ENCODE data around the gene SLC10A6.

The SLC10A6 gene

DNA sequence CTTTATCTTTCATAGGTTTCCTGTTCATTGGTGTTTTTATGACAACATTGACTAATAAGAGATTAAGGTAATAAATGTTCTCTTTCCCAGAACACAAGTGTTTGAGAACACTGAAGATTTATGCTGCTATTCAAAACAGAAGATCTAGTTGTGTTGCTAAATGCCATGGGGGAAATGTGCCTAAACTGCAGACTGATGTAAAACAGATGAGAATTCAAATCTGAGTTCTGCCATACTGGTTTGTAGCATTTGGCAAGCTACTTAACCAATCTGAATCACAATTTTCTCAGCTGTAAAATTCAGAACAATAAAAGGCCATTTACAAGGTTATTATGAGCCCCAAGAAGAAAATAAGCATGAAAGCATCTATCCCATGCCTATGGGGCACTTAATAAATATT is 2.3 kb downstream of the SLC10A6 start:
- no peak for DNase-seq

DNA sequence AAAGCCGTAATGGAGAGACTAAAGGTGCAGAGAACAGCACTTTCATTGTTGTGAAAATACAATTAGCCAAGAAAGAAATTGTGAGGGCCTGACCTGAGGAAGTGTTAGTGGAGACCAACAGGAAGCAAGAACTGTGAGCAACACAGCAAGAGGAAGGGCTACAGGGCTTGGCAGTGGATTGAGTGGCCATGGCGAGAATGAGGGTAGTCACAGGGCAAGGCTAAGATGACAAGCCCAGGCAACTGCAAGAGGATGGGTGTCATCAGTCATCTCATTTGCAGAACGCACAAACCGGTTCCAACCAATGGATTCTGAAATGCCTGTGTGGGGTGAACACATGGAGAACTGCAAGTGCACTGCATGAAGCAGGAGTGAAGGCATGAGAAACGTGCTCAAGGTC is 3.6 kb downstream of the SLC10A6 start:
- DNase-seq = no peak

DNA sequence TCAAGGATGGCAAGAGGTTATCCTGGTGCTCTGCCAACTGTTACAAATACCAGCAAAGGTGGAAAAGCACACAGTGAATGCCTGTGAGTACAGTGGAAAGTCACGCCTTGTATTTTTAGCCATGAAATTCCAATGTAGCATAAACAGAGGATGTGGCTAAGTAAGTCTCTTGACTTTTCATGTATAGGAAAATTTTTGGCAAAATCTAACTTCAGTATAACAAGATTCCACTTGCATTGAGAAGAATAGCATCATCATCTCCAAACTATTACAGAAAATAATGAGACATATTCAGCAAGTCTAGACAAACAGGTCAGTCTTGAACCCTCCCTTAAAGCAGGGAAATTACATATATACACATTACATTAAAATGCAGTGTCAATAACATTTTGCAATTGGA is 7.9 kb downstream of the SLC10A6 start:
- DNase-seq = no peak

DNA sequence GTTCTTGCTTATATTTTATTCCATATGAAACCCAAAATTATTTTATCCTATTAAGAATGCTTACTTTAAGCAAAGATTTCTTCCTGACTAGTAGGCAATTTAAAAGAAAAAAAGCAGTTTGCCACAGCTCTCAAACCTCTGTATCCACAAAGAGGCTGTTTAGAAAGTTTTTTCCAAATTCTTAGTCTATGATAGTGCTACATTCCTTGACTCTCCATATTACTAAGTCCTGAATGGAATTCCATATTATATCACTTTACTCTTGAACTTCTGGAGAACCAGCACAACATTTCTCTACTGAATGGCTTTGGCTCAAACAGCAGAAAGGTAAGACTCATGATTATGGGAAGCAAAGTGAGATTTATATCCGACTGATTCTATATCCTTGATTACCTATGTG is 8.3 kb downstream of the SLC10A6 start:
- no peak for DNase-seq

DNA sequence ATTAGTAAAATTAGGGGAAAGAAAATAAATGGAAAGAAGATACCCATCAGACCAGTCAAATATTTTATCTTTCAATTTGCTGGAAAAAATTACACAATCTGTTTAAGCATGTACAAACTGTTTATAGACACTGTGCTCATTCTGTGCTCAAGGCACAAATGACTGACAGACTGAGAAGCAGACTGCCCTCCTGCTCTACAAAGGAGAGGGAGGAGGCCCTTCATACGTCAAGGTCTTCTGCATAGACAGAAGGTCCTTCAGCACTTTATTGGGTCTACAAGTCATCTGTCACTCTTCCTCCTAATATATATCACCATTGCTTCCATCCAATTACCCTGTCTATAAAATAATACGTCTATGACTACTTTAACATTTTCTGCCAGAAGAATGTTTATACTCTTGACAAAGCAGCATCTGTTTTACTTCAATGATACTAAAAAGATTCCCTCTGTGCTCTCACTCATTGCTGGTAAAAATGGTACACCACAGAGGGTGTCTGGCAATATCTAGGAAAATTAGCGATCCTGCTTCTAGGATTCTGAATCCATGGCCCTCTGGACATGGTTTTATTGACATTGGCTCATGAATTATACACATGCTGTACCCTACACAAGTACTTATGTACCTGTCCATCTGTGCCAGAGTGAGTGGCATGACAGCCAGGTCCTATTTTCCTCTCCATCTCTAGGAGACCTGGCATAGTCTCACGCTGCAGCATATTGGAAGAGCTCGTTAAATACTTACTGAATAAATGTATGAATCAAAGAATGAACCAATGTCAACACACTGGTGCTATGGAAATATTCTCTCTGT is 11.3 kb downstream of the SLC10A6 start:
- DNase-seq = no peak

DNA sequence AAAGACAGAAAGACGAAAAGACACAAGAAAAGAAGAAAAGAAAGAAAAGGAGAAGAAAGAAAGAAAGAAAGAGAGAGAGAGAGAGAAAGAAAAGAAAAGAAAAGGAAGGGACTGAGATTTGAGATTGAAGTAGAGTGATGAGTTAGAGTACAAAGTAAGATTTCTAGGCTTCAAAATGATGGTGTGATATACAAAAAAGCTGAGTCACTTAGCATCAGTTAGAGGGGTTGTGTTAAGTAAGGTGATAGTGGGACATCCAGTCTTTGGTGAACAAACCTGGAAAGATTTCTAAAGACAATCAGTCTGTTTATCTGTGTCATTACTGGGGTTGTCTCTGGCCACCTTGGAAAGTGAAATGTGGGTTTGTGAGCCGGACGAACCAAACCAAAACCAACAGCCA is 13.5 kb downstream of the SLC10A6 start:
- DNase-seq = no peak

DNA sequence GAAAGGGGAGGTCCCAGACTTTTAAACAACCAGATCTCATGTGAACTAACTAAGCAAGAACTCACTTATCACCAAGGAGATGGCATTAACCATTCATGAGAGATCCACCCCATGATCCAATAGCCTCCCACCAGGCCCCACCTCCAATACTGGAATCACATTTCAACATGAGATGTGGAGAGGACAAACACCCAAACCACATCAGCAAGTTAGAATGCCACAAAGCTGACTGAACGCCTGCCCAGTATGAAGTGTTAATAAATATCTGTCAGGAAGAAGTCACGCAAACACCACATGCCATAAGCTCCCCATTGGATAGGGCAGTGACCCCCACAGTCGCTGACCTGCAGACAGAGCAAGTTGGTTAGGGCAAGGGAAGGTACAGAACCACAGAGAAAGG is 14.3 kb downstream of the SLC10A6 start:
- DNase-seq = no peak

DNA sequence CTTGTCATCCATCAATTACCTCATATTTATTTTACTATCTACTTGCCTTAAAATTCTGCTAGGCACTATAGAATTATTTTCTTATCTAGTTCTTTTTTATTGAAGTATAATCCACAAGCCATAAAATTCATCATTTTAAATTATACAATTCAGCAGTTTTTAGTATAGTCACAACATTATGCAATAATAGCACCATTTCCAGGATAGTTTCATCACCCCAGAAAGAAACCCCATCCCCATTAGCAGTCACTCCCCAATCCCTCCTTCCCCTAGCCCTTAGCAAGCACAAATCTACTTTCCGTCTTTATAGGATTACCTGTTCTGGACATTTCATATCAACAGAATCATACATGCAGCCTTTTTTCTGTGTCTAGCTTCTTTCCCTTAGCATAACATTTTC is 15.6 kb downstream of the SLC10A6 start:
- no peak for DNase-seq

DNA sequence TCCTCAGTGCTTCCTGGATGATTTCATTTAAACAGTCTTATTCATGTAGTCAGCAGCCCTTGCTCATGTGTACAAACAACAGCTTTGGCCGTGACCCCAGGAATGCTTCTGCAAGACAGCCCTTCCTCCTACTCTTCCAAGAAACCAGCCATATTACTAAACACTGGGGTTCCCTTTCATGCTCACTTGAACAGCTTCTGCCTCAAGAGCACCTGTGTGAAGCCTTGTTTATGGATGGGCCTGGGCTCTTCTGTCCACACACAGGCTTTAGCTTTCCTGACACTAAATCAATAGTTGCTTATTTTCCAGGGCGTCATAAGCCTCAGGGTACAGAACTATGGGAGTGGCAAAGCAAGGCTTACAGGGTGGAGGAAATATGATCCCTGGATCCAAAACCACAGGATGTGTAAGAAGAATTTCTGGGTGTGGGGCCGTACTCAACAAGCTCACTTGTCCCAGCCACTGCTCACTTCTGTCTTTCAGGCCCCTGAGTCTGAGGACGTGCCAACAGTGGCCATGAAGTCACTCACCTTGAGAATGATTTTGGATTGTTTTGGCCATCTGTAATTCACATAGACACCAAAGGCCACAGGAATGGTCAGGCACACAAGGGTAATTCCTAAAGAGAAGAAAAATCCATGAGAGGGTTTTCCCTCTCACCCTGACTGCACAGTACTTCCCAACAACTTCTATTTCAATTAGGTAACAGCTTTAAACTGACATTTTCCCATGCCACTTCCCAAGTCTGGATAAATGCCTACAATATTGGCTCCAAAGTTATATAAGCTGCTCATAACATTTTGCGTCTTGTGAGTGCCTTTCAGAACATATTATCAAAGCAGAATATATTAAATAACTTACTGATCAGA is 17.7 kb downstream of the SLC10A6 start:
- no peak for DNase-seq

DNA sequence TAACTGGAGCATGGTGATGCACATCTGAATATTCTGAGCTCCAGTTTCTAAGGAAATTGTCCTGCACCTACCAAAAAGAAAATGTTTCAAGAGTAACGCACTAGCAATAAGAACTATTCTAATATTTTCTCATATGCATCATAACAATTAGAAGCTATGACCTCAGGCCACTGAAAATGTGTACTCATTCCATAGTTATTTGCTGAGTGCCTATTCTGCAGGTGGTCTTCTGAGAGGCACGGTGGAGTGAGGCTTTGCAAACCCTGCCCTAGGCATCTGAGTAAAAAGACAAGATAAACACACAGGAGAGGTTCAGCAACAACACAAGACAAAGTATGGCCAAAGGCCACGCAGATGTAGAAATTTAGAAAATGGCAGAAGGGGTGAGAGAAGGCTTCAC is 23.7 kb downstream of the SLC10A6 start:
- DNase-seq = no peak

DNA sequence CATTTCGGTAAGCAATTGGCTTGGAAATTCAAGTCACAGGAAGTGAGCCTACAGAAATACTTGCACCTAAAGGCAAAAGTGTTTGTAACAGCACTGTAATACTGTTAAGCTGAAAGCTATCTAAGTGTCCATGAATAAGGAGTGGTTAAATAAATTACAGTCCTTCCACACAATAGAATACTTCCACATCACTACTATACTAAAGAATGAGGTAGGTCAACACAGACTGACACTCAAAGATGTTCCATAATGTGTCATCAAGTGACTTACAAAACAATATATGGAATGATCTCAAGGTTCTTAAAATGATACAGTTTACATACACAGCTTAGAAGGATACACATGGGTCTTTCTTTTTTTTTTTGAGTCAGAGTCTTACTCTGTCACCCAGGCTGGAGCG is 27.0 kb downstream of the SLC10A6 start:
- no peak for DNase-seq

DNA sequence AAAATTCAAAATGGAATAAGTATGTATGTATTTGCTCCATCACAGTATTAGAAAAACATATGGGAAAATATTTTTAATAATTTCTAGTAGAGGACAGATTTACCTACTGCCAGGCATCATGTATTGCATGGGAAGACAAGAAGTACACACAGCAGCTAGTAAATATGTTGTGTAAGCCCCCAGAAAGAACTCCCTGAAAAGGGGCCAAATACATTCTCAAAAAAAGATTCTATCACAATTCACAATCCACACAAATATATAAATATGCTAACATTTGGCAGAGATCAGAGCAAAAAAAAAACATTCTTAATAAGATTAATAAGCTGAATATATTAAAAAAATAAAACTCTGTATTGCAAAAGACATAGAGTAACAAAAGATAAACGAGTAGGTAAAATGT is 28.0 kb downstream of the SLC10A6 start:
- DNase-seq = no peak

DNA sequence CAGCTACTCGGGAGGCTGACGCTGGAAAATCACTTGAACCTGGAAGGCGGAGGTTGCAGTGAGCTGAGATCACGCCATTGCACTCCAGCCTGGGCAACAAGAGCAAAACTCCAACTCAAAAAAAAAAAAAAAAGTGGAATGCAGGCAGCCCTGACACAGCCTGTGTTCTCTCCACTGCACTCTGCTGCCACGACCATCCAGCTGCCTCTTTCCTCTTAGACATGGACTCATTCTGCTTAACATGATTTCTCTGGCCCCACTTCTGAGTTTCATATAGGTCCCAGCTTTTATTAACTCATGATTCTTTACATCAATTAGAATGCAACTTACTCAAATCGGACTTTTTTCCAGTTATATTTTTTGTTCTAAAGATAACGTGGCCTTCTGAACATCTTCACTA is 29.6 kb downstream of the SLC10A6 start:
- DNase-seq = no peak

DNA sequence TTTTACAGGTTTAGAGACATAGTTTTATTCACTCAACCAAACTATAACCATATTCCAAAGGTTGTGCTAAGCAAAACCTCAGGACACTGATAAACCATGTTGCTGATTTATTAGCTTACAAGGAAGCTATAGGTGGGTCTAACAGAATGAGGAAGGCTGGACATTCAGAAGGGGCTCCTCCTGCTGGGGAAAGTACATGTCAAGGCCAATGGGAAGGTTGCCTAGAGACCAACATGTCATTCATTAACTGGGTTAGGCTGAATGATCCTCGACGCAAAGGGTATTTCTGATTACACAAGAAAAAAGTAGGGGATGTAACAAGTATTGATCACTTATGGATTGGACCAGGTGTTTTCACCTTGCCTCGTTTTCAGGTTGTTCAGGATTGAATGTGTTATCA is 30.3 kb downstream of the SLC10A6 start:
- no peak for DNase-seq

DNA sequence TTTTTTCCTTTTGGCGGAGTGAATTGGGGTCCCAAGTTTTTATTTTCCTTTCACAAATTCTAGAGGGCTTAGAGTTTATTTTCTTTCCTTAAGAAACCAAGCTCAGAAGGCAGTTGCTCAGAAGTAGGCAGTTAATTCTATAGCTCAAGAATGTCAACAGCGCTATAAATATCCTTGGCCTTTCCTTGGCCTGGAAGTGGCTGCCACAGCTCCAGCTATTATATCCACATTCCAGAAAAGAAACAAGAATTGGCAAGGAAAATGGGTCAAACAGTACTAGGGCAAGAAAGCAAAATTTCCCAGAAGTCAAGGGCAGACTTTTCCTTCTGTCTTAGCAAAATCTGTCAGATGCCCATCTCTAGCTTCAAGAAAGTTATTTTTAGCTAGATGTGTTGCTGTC is 31.0 kb downstream of the SLC10A6 start:
- DNase-seq = no peak

DNA sequence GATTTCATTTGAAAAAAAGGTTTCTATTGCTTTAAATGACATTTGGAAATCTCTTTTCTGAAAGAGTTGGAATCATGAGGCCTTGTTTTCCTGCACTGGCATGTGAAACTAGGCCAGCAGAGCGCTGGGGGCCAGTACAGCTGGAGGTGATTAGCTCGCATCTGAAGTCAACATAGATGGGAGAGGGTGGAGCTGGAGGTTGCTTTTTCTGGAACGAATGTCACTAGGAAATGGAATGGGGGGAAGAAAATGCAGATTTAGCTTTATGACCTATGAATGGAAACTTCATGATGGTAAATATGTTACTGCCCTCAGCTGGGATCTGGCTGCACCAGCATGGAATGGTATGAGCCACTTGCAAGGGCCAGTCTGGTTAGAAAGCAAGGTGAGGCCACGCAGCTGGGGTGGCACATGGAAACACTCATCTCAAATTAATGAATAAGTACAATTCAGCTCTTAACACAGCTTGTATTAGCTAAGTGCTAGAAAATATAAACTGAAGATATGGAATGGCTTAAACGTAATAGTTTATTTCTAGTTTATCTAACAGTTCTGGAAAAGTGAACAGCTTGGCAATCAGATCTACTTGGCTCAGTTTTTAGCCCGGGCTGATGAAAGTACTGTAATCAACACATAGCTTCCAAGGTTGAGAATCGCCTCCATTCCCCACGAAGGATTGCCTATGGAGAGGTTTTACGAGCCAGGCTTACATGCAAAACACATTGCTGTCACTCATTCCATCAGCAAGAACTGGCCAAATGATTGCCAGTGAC is 32.5 kb downstream of the SLC10A6 start:
- DNase-seq = no peak

DNA sequence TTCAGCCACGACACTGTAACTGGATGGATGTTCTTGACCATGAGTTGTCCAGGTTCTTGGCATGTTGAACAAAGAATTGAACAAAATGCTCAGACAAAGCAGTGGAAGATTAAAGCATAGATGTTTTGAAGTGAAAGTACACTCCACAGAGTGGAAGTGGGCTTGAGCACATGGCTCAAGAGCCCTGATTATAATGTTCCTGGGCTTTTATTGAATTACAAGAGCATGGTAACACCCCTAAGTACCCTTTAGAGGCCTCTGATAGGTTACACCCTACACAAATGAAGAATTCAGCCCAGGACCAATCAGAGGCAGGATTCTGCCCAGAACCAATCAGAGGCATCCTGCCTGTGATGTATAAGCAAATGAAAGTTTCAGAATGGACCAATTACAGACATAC is 33.5 kb downstream of the SLC10A6 start:
- DNase-seq = no peak

DNA sequence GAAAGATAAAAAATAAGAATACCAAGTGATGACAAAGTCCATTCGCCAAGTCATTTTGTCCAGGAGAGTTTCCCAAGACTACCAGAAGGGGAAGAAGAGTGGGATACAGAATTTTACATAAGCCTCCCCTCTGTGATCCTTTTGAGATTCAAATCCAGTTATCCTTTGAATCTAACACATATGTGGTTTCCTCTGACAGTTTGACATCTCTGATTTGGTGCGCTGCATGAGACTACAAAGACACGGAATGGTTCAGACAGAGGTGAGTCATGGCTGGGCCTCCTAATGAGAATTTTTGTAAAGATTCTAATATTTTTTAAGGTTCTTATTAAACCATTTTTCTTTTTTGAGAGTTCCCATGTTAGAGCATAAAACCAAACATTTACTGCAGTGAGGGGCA is 38.3 kb downstream of the SLC10A6 start:
- DNase-seq = no peak

DNA sequence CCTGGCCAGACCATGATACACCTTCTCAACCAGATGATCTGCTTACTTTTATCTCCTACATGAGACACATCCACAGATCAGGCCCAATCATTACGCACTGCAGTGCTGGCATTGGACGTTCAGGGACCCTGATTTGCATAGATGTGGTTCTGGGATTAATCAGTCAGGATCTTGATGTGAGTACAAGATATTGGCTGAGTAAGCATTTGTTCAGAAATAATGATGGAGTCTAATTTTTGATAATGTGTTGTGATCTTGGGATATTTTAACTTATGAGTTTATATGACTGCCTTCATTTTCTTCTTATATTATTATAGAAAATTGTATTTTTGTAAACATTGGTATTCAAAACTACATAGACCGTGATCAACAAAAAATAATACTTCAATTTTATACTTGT is 39.4 kb downstream of the SLC10A6 start:
- no peak for DNase-seq

DNA sequence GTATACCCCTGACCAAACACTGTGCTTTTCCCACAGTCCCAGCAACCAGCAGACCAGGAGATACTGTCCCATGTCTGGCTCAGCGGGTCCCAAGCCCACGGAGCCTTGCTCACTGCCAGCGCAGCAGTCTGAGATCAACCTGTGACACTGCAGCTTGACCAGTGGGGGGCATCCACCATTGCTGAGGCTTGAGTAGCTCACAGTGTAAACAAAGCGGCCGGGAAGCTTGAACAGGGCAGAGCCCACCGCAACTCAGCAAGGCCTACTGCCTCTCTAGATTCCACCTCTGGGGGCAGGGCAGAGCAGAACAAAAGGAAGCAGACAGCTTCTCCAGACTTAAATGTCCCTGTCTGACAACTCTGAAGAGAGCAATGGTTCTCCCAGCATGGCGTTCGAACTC is 58.1 kb downstream of the SLC10A6 start:
- no peak for DNase-seq

DNA sequence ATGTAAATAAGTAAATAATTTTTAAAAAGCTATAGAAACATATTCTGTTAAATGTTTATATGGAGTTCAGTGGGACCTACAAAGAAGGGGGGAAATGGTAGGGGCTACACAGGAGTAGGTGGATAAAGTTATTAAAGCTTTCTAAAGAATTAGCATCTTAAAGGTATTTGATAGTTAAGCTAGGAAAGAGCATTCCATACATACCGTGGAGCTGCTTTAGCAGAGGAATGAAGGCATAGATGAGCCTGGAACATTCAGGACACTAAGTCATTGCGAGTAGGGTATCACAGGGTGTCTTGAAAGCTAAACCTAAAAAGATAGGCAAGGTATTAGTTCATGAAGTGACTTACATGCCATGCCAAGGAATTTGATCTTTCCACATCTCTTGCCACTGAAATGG is 60.4 kb downstream of the SLC10A6 start:
- DNase-seq = no peak

DNA sequence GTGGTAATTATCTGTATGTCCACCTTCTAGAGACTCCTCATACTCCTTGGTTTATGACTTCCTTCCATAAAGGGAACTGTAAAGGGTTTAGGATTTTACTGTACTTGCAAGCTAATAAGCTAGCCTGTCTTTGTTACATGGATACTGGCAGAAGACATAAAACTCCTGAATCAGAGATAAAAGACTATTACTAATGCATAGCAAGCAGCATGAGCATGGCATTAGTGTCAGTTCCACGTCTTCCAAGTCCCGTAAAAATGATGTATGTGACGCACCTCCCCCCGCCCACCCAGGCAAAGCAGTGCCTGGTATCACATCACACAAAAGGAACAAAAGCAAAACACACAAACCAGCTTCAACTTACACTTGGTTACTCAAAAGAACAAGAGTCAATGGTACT is 71.0 kb downstream of the SLC10A6 start:
- no peak for DNase-seq

DNA sequence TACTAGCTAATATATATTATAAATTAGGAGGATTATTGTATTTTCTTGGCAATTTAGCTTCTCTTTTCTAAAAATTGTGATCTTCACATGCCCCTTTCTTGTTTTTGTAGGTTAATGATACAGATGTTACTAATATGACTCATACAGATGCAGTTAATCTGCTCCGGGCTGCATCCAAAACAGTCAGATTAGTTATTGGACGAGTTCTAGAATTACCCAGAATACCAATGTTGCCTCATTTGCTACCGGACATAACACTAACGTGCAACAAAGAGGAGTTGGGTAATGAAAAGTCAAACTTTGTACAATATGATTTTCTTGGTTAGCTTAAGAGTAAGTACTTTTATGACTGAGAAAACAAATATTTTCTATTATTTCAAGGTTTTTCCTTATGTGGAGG is 74.1 kb downstream of the SLC10A6 start:
- DNase-seq = no peak

Data from activated CD4-positive, alpha-beta T cell treated with anti-CD3 and anti-CD28 coated beads, Interleukin-10, Interleukin-2, amounts not matched to agents 100 ng/mL and 50 ng/mL, durations not matched to agents 16 hours and 8 hours (primary cell).